ENCODE data around the gene DMXL1. TPM values are rescaled to one million over a fixed set of nuclear protein-coding genes. Genes with fewer than 3 reads are reported as not detected.

The DMXL1 gene
- total RNA-seq, 1 donor from 2014 or later: 51.4 TPM

- TF ChIP-seq CTCF (IDR thresholded peaks at IDR 0.05): no peak
- Histone ChIP-seq H3K36me3 (no peaks in the 10 kb centered on the region), H3K9me3 (no peaks in the 10 kb centered on the region), H3K27ac (peak overlapping the region; percentile 89), H3K27me3 (no peaks in the 10 kb centered on the region), H3K4me3 (peak overlapping the region; percentile 87), H3K4me1 (peaks cover 26% of the 10 kb centered on the region)
- DNase-seq: peak; percentile 99
- peak; percentile 98 for ATAC-seq
- intact Hi-C loops (cut with DNase I): no loop called here
Observed at GRCh38 chr5:119268387-119269060, 197.6 kb downstream of the DMXL1 start.

GRCh38 chr5:119269061-119269944 lies 198.4 kb downstream of the DMXL1 start:
- intact Hi-C loops (cut with DNase I): no loop called here
- H3K9me3 ChIP-seq: no peaks in the 10 kb centered on the region
- ATAC-seq (peak; percentile 1), DNase-seq (peak; percentile 70)
- TF ChIP-seq CTCF (IDR thresholded peaks at IDR 0.05): no peak
- peak overlapping the region; percentile 87 for H3K4me3 ChIP-seq
- H3K4me1 ChIP-seq: peaks cover 33% of the 10 kb centered on the region
- H3K27ac ChIP-seq: peak overlapping the region; percentile 89
- no peaks in the 10 kb centered on the region for H3K36me3 ChIP-seq
- no peaks in the 10 kb centered on the region for H3K27me3 ChIP-seq

GRCh38 chr5:119270121-119270565 lies 199.3 kb downstream of the DMXL1 start:
- no peaks in the 10 kb centered on the region for H3K36me3 ChIP-seq
- TF ChIP-seq CTCF (IDR thresholded peaks at IDR 0.05): no peak
- no peaks in the 10 kb centered on the region for H3K9me3 ChIP-seq
- peak overlapping the region; percentile 87 for H3K4me3 ChIP-seq
- no peak overlapping the region for H3K27ac ChIP-seq
- DNase-seq (no peak), ATAC-seq (no peak)
- no peaks in the 10 kb centered on the region for H3K27me3 ChIP-seq
- H3K4me1 ChIP-seq: peaks cover 39% of the 10 kb centered on the region
- intact Hi-C loops (cut with DNase I): no loop called here

- intact Hi-C loops (cut with DNase I): no loop called here
- H3K36me3 ChIP-seq: no peaks in the 10 kb centered on the region
- H3K4me3 ChIP-seq: peak overlapping the region; percentile 87
- H3K27ac ChIP-seq: no peak overlapping the region
- no peaks in the 10 kb centered on the region for H3K27me3 ChIP-seq
- DNase-seq (no peak), ATAC-seq (no peak)
- H3K4me1 ChIP-seq: peaks cover 39% of the 10 kb centered on the region
- H3K9me3 ChIP-seq: no peaks in the 10 kb centered on the region
- TF ChIP-seq CTCF (IDR thresholded peaks at IDR 0.05): no peak
Observed at GRCh38 chr5:119270960-119271757, 200.3 kb downstream of the DMXL1 start.

All from upper lobe of right lung (tissue), 1 donor.